Adipocyte (in vitro differentiated cells): ENCODE results near the gene METAP1D.

Experiments used
- DNase-seq: peaks from one replicate; pipeline ENCODE4 v3.0.0-alpha.2; 2015; ENCODE audit warnings: low read depth
- H3K27me3 ChIP-seq: replicated peaks from 2 replicates; pipeline ENCODE4 v1.7.0; 2013; ENCODE audit warnings: mild to moderate bottlenecking, low read length, moderate library complexity; ENCODE audit not compliant: control insufficient read depth, insufficient read depth
- H3K36me3 ChIP-seq: 2 replicates; pipeline ENCODE4 v1.7.0; 2013; ENCODE audit warnings: low read length, mild to moderate bottlenecking, moderate library complexity; ENCODE audit not compliant: control insufficient read depth, insufficient read depth, severe bottlenecking
- H3K4me1 ChIP-seq: 2 replicates; pipeline ENCODE4 v1.7.0; 2013; ENCODE audit warnings: mild to moderate bottlenecking, low read length, moderate library complexity; ENCODE audit not compliant: control insufficient read depth, insufficient read depth
- H3K4me3 ChIP-seq: 2 replicates; pipeline ENCODE4 v1.7.0; 2013; ENCODE audit warnings: mild to moderate bottlenecking, low read length, moderate library complexity
- H3K9ac ChIP-seq: 2 replicates; pipeline ENCODE4 v1.7.0; 2013; ENCODE audit warnings: mild to moderate bottlenecking, low read length, moderate library complexity
- H3K9me3 ChIP-seq: 2 replicates; pipeline ENCODE4 v1.7.0; 2013; ENCODE audit warnings: mild to moderate bottlenecking, low read length, moderate library complexity; ENCODE audit not compliant: control insufficient read depth

METAP1D gene

DNA sequence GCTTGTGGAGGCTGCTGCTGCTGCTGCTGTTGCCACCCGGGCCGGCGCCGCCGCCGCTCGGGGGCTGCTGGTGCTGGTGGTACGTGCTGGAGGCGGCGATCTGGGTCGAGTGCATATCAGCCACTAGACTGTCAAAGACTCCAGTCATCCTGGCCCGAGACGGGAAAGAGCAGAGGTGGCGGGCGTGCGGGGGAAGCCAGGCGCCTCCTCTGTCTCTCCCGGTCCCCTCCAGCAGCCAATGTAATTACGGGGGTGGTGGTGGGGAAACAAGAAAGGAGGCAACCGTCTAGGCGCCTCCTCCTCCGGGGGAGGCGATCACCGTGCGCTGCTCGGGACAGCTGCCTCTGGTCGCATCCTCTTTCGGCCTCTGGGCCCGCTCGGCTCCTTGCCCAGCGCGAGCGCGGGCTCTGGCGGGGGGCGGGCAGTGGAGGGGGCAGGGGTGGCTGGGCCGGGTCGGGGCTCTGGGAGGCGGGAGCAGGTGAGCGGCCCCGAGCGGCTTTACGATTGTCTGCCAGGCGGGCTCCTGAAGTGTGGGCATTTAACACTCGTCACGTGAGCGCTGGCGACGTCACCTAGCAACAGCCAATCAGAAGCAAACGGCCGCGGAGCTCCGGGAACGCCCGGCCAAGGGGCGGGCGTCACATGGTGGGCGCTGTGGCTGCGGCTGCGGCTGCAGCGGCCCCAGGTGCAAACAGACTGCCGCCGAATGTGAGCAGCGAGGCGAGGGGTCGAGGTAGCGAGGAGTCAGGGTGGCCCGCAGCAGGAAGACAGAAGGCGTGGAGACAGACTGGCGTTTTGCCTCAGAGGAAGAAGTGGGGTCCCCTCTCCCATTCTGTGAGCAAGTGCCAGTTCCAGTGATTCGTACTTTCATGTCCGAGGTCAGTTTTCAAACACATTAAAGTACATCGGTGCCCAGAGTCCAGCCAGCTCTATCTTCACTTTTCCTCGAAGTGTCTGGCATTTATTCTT lies 102.9 kb downstream of the METAP1D start, which contains the start of gene DLX2:
Gene DLX2, minus strand, starts transcription at position 510 of the 969 bp plus-strand sequence. Its CDS starts 362 bp downstream, at position 148.
- no peaks in the 10 kb centered on the region for H3K36me3 ChIP-seq
- peak within 1 kb of the TSS; percentile 81 for H3K4me3 ChIP-seq
- H3K27me3 ChIP-seq, result peaks cover 29% of the 10 kb centered on the region
- peak; percentile 97 for DNase-seq
- H3K9me3 ChIP-seq, result no peaks in the 10 kb centered on the region
- peak within 1 kb of the TSS; percentile 47 for H3K9ac ChIP-seq
- H3K4me1 ChIP-seq, result peaks cover 51% of the 10 kb centered on the region

GRCh38 chr2:172103471-172104272 lies 103.9 kb downstream of the METAP1D start:
- Histone ChIP-seq H3K27me3 (peaks cover 38% of the 10 kb centered on the region), H3K36me3 (no peaks in the 10 kb centered on the region), H3K4me1 (peaks cover 44% of the 10 kb centered on the region), H3K9me3 (no peaks in the 10 kb centered on the region), H3K4me3 (peak overlapping the region; percentile 81), H3K9ac (peak overlapping the region; percentile 47)
- DNase-seq, result peak; percentile 94

DNA sequence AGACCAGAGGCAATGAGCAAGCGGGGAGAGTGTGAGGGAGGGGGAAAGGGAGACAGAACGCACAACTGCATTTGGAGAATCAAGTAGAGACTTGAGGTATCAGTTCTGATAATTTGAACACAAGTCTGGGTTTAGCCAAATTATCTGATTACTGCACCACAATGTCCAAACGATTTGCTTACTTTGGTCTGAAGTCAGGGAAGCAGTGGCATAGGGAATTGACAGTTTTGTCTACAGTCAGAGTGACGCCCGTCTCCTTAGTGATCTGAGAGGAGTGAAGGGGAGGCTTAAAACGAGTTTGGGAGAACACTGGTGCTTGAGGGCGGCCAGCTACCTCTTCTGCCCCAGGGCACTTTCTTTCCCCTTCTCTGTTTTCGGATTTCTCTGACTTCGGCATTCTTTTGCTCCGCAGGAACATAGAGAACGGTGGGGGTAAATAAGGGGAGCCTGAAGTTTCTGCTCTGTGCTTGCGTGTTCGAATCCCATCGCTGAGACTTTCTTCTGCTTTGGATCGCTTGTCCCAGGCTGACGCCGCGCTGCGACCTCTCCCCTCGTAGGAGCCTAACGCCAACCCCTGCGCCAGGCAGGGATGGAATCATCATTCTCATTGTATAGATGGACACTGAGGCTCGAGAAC lies 105.8 kb downstream of the METAP1D start:
- Histone ChIP-seq H3K4me1 (peaks cover 34% of the 10 kb centered on the region), H3K36me3 (no peaks in the 10 kb centered on the region), H3K9ac (no peak overlapping the region), H3K9me3 (no peaks in the 10 kb centered on the region), H3K4me3 (peak overlapping the region; percentile 78), H3K27me3 (peaks cover 40% of the 10 kb centered on the region)
- DNase-seq, result no peak

DNA sequence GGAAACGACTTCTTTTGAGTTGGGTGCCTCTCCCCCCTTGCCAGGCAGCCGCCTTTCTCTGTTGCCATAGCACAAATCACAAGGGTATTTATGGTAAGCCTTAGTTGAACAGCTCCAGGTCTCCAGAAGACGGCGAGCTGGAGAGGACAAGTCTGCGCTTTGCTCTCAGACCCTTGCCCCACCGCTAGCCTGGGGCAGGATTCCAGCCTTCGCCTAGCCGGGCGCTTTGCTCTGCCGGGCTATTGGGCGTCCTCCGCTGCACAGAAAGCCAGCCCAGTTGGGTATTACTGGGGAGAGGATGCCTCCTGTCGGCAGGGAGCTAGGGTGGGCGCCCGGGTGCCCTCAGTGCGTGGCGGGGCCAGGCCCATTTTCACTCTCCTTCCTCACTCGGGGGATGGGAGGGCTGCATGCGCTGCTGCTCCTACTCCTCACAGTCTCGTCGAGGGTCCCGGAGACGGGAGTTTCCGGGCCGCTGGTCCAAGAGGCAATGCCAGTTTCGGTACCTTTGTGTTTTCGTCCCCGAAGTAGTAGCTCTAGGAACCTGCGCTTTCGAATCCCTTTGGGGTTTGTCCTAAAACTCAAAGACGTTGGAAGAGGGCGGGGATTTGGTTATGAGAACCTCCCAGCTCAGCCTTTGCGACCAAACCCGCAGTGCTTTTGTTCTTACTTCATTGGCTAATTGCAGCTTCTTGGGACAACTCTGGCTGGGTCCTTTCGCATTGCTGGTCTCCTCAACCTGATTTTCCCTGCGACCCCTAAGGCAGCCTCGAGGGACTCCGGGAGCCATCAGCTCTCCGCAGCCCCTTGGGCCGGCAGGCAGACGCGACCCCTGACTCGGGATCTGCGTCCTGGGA lies 106.6 kb downstream of the METAP1D start:
- Histone ChIP-seq H3K36me3 (no peaks in the 10 kb centered on the region), H3K4me1 (peaks cover 28% of the 10 kb centered on the region), H3K9ac (peak overlapping the region; percentile 34), H3K27me3 (peaks cover 40% of the 10 kb centered on the region), H3K9me3 (no peaks in the 10 kb centered on the region), H3K4me3 (peak overlapping the region; percentile 78)
- DNase-seq, result peak; percentile 87

GRCh38 chr2:172107690-172108586 lies 108.2 kb downstream of the METAP1D start:
- DNase-seq, result no peak
- Histone ChIP-seq H3K4me3 (no peak overlapping the region), H3K9me3 (no peaks in the 10 kb centered on the region), H3K27me3 (peaks cover 40% of the 10 kb centered on the region), H3K36me3 (no peaks in the 10 kb centered on the region), H3K9ac (no peak overlapping the region), H3K4me1 (peaks cover 21% of the 10 kb centered on the region)

GRCh38 chr2:172108587-172108930 lies 108.8 kb downstream of the METAP1D start:
- no peaks in the 10 kb centered on the region for H3K36me3 ChIP-seq
- H3K4me1 ChIP-seq, result peaks cover 19% of the 10 kb centered on the region
- no peak overlapping the region for H3K4me3 ChIP-seq
- DNase-seq, result no peak
- H3K9me3 ChIP-seq, result no peaks in the 10 kb centered on the region
- peaks cover 40% of the 10 kb centered on the region for H3K27me3 ChIP-seq
- H3K9ac ChIP-seq, result no peak overlapping the region

GRCh38 chr2:172109256-172109987 lies 109.7 kb downstream of the METAP1D start:
- Histone ChIP-seq H3K9ac (no peak overlapping the region), H3K27me3 (peaks cover 40% of the 10 kb centered on the region), H3K4me3 (no peak overlapping the region), H3K9me3 (no peaks in the 10 kb centered on the region), H3K4me1 (peaks cover 19% of the 10 kb centered on the region), H3K36me3 (no peaks in the 10 kb centered on the region)
- no peak for DNase-seq

DNA sequence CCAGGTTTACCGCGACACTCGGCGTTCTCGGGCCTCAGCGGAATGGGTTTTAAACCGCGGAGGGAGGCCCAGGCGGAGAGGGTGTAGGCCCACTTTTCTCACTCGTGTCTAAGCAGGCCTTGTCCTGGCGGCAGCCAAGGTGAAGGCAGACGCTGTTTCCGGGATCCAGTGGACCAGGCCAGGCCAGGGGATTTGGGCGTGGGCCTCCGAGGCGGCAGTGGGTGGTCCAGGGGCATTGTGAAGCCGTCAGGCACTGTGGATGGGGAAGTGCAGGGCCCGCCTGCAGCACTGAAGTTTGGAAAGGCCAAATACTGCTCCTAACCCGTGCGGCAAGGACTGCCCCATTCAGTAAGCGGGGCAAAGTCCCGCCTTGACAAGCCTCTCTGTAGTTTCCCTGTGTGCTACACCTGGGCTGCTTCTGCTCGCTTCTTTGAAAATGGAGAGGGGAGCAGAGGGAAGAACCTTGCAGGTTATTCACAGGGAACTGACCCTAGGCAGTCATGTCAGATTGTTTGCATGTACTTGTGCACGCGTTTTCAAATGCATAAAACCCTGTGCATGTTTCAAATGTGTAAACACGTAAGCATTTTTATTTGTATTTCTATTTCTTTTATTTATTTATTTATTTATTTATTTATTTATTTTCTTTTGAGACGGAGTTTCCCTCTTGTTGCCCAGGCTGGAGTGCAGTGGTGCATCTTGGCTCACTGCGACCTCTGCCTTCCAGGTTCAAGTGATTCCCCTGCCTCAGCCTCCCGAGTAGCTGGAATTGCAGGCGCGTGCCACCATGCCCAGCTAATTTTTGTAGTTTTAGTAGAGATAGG lies 110.4 kb downstream of the METAP1D start:
- DNase-seq, result no peak
- Histone ChIP-seq H3K9me3 (no peaks in the 10 kb centered on the region), H3K36me3 (no peaks in the 10 kb centered on the region), H3K4me3 (no peak overlapping the region), H3K9ac (no peak overlapping the region), H3K27me3 (peaks cover 35% of the 10 kb centered on the region), H3K4me1 (peaks cover 19% of the 10 kb centered on the region)

DNA sequence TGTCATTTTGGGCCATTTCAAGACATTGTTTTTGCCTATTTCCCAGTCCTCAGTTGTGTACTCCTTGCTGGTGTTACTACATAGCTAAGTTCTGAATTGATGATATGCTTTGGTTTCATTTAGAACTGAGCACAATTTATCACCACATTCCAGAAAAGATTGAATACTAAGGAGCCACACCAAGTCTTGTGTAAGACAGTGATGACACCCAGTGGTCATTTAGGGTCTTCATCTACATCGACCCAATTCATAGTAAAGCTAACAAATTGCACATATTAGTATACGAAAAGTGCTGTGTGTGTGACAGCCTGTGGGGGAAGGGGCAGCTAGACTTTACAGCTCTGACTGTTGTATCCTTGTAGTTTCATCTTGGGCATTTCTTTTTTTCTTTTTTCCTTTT lies 113.9 kb downstream of the METAP1D start:
- H3K36me3 ChIP-seq, result no peaks in the 10 kb centered on the region
- H3K9ac ChIP-seq, result no peak overlapping the region
- peaks cover 2% of the 10 kb centered on the region for H3K27me3 ChIP-seq
- H3K4me1 ChIP-seq, result peaks cover 5% of the 10 kb centered on the region
- no peak overlapping the region for H3K4me3 ChIP-seq
- no peaks in the 10 kb centered on the region for H3K9me3 ChIP-seq
- peak; percentile 63 for DNase-seq
